ENCODE data around the gene LRRC63. TPM values are rescaled to one million over a fixed set of nuclear protein-coding genes. Genes with fewer than 3 reads are reported as not detected.

The LRRC63 gene
- total RNA-seq, 1 experiment from 2014 or later, result not detected

DNA sequence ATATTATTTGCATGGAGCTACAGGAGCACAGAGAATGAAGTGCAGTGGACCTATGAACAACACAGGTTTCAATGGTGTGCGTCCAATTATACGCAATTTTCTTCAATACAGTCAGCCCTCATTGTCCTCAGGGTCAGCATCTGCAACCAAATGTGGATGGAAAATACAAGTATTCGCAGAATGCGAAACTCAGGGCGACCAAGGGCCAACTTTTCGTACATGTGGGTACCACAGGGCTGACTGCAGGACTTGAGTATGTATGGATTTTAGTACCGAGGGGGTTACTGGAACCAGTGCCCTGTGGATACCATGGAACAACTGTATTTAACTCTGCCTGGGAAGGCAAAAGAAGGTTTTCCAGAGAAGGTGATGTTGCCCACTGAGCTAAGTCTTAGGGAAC, 40.0 kb upstream of the LRRC63 start:
- peaks cover 15% of the 10 kb centered on the region; the same call in 1 of the 2 replicates for H3K27me3 ChIP-seq (ENCODE audit: insufficient read depth, low read length)
- H3K36me3 ChIP-seq (ENCODE audit: control insufficient read depth in 1 of 2, insufficient read depth in 2 of 2, low read length in 2 of 2), result no peaks in the 10 kb centered on the region
- H3K9me3 ChIP-seq (ENCODE audit: control insufficient read depth in 1 of 2, insufficient read depth in 1 of 2, low read depth in 1 of 2, low read length in 2 of 2), result no peaks in the 10 kb centered on the region
- no TSS peak for BruUV-seq (replicated peaks)
- ATAC-seq, result no peak
- H3K9me2 ChIP-seq (ENCODE audit: insufficient read depth), result no peaks in the 10 kb centered on the region
- no peaks in the 10 kb centered on the region for H4K20me1 ChIP-seq (ENCODE audit: insufficient read depth)
- TF ChIP-seq JUND (IDR thresholded peaks at IDR 0.05), result no peak
- TF ChIP-seq, protein P1, sequence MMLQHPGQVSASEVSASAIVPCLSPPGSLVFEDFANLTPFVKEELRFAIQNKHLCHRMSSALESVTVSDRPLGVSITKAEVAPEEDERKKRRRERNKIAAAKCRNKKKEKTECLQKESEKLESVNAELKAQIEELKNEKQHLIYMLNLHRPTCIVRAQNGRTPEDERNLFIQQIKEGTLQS (IDR thresholded peaks at IDR 0.05), result no peak
- TF ChIP-seq YY1 (IDR thresholded peaks at IDR 0.05; ENCODE audit: extremely low read depth, insufficient replicate concordance, low read depth, low read length), result no peak
- TF ChIP-seq SP1 (IDR thresholded peaks at IDR 0.05; ENCODE audit: low read depth), result no peak
- H3K4me3 ChIP-seq (replicated peaks in 1 of 2; ENCODE audit: low read depth in 1 of 2, low read length in 2 of 2), result no peak overlapping the region
- DNase-seq (ENCODE audit: low read depth, low spot score), result no peak
- H3K4me2 ChIP-seq (ENCODE audit: low read length), result no peak overlapping the region
- POLR2A ChIA-PET, result no interaction called here
- intact Hi-C loops (cut with micrococcal nuclease), result no loop called here
- H3K27ac ChIP-seq (ENCODE audit: low read depth, low read length), result no peak overlapping the region
- H3K79me2 ChIP-seq (ENCODE audit: insufficient read depth, low read length), result no peaks in the 10 kb centered on the region
- RAD21 ChIA-PET (ENCODE audit: low non-redundant PET in 1 of 2, low total read pairs in 2 of 2, uncharacterized antibody in 2 of 2, unreplicated experiment in 2 of 2), result no interaction called here
- no peak overlapping the region for H2AFZ ChIP-seq (ENCODE audit: low read depth, low read length, poor library complexity, severe bottlenecking)
- CTCF ChIA-PET, result interaction anchor here (2.8 kb wide), 1 partner anchor 12 kb away, joined by 12 read pairs; no protein-coding TSS in a partner anchor
- H3K9ac ChIP-seq (ENCODE audit: low read length), result no peak overlapping the region
- H3K4me1 ChIP-seq (ENCODE audit: control insufficient read depth in 1 of 2, insufficient read depth in 2 of 2, low read length in 2 of 2), result 0 out of 4 replicates have a peak, but pooled peaks cover 0 to 3% of the 10 kb centered on the region in 2 experiments

DNA sequence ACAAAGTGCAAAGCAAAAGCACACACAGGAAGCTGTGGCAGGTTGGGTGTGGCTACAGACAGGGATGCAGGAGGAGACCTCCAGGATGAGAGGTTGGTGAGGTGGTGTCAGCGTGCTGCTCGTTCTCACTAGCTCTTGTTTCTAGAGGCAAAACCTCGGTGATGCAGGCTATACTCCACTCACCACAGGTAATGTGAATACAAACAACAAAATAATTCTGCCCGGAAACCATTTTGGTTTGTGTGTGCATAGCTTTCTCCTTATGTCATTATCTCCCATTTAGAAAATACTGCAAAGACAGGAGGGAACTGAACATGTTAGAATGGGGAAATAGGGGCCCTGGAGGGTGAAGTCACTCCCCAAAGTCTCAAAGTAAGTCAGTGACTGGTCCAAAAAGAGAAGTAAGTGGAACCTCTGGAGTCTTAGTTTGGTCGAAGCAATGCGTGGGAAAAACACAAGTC, 39.2 kb upstream of the LRRC63 start:
- Histone ChIP-seq H3K9ac (ENCODE audit: low read length) (no peak overlapping the region), H3K9me3 (ENCODE audit: control insufficient read depth in 1 of 2, insufficient read depth in 1 of 2, low read depth in 1 of 2, low read length in 2 of 2) (no peaks in the 10 kb centered on the region), H3K9me2 (ENCODE audit: insufficient read depth) (no peaks in the 10 kb centered on the region), H3K36me3 (ENCODE audit: control insufficient read depth in 1 of 2, insufficient read depth in 2 of 2, low read length in 2 of 2) (no peaks in the 10 kb centered on the region), H3K4me2 (ENCODE audit: low read length) (no peak overlapping the region), H3K4me1 (ENCODE audit: control insufficient read depth in 1 of 2, insufficient read depth in 2 of 2, low read length in 2 of 2) (0 out of 4 replicates have a peak, but pooled peaks cover 0 to 3% of the 10 kb centered on the region in 2 experiments), H3K79me2 (ENCODE audit: insufficient read depth, low read length) (no peaks in the 10 kb centered on the region), H3K27ac (ENCODE audit: low read depth, low read length) (no peak overlapping the region), H4K20me1 (ENCODE audit: insufficient read depth) (no peaks in the 10 kb centered on the region), H3K27me3 (ENCODE audit: insufficient read depth, low read length) (peaks cover 10% of the 10 kb centered on the region; the same call in 1 of the 2 replicates), H2AFZ (ENCODE audit: low read depth, low read length, poor library complexity, severe bottlenecking) (no peak overlapping the region), H3K4me3 (replicated peaks in 1 of 2; ENCODE audit: low read depth in 1 of 2, low read length in 2 of 2) (no peak overlapping the region)
- ChIA-PET POLR2A (no interaction called here), CTCF (interaction anchor here (2.8 kb wide), 1 partner anchor 13 kb away, joined by 12 read pairs; no protein-coding TSS in a partner anchor), RAD21 (ENCODE audit: low non-redundant PET in 1 of 2, low total read pairs in 2 of 2, uncharacterized antibody in 2 of 2, unreplicated experiment in 2 of 2) (no interaction called here)
- ATAC-seq (no peak), DNase-seq (ENCODE audit: low read depth, low spot score) (no peak)
- no TSS peak for BruUV-seq (replicated peaks)
- intact Hi-C loops (cut with micrococcal nuclease), result no loop called here
- no peak for TF ChIP-seq ZFX (IDR thresholded peaks at IDR 0.05)
- TF ChIP-seq FOSL1 (IDR thresholded peaks at IDR 0.05; ENCODE audit: low read depth), result no peak
- TF ChIP-seq SP1 (IDR thresholded peaks at IDR 0.05; ENCODE audit: low read depth), result no peak
- TF ChIP-seq, protein P1 (IDR thresholded peaks at IDR 0.05), result no peak
- TF ChIP-seq EZH2 (IDR thresholded peaks at IDR 0.05), result no peak
- TF ChIP-seq SIN3A (IDR thresholded peaks at IDR 0.05; ENCODE audit: low read depth), result no peak
- TF ChIP-seq, protein P2, sequence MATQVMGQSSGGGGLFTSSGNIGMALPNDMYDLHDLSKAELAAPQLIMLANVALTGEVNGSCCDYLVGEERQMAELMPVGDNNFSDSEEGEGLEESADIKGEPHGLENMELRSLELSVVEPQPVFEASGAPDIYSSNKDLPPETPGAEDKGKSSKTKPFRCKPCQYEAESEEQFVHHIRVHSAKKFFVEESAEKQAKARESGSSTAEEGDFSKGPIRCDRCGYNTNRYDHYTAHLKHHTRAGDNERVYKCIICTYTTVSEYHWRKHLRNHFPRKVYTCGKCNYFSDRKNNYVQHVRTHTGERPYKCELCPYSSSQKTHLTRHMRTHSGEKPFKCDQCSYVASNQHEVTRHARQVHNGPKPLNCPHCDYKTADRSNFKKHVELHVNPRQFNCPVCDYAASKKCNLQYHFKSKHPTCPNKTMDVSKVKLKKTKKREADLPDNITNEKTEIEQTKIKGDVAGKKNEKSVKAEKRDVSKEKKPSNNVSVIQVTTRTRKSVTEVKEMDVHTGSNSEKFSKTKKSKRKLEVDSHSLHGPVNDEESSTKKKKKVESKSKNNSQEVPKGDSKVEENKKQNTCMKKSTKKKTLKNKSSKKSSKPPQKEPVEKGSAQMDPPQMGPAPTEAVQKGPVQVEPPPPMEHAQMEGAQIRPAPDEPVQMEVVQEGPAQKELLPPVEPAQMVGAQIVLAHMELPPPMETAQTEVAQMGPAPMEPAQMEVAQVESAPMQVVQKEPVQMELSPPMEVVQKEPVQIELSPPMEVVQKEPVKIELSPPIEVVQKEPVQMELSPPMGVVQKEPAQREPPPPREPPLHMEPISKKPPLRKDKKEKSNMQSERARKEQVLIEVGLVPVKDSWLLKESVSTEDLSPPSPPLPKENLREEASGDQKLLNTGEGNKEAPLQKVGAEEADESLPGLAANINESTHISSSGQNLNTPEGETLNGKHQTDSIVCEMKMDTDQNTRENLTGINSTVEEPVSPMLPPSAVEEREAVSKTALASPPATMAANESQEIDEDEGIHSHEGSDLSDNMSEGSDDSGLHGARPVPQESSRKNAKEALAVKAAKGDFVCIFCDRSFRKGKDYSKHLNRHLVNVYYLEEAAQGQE (IDR thresholded peaks at IDR 0.05; ENCODE audit: low read depth), result no peak
- TF ChIP-seq ELF1 (IDR thresholded peaks at IDR 0.05; ENCODE audit: borderline replicate concordance, low read depth), result no peak
- no peak for TF ChIP-seq JUND (IDR thresholded peaks at IDR 0.05)
- no peak for TF ChIP-seq CEBPB (IDR thresholded peaks at IDR 0.05; ENCODE audit: low read depth)
- no peak for TF ChIP-seq TCF7L2 (IDR thresholded peaks at IDR 0.05; ENCODE audit: borderline replicate concordance, extremely low read depth, insufficient read depth, insufficient read length)
- no peak for TF ChIP-seq EZH2phosphoT487 (IDR thresholded peaks at IDR 0.05; ENCODE audit: borderline replicate concordance)
- TF ChIP-seq, protein P3, sequence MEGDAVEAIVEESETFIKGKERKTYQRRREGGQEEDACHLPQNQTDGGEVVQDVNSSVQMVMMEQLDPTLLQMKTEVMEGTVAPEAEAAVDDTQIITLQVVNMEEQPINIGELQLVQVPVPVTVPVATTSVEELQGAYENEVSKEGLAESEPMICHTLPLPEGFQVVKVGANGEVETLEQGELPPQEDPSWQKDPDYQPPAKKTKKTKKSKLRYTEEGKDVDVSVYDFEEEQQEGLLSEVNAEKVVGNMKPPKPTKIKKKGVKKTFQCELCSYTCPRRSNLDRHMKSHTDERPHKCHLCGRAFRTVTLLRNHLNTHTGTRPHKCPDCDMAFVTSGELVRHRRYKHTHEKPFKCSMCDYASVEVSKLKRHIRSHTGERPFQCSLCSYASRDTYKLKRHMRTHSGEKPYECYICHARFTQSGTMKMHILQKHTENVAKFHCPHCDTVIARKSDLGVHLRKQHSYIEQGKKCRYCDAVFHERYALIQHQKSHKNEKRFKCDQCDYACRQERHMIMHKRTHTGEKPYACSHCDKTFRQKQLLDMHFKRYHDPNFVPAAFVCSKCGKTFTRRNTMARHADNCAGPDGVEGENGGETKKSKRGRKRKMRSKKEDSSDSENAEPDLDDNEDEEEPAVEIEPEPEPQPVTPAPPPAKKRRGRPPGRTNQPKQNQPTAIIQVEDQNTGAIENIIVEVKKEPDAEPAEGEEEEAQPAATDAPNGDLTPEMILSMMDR (IDR thresholded peaks at IDR 0.05 in 2 of 3, conservative IDR thresholded peaks at IDR 0.05 in 1 of 3; ENCODE audit: borderline replicate concordance in 1 of 3, insufficient read depth in 1 of 3, low read depth in 2 of 3, low read length in 2 of 3), result no peak
- no peak for TF ChIP-seq SRF (IDR thresholded peaks at IDR 0.05; ENCODE audit: low read depth)

Measured in HCT116 (cell line).